Mesenteric fat pad (tissue), 1 donor: ENCODE measurements around the gene KLHL12. TPM values are rescaled to one million over a fixed set of nuclear protein-coding genes. Genes with fewer than 3 reads are reported as not detected.

Experiments used
- DNase-seq: peaks from one replicate; pipeline ENCODE4 v3.0.0-alpha.2; 2020; ENCODE audit warnings: low spot score
- long read RNA-seq: library from polyadenylated mRNA; unstranded; transcript quantifications from one replicate; pipeline ENCODE4 v2.0.0, GENCODE V29; 2020
- total RNA-seq: library from RNA; stranded (reverse); fragmentation: NEBNext Ultra II Directional; extraction: Animal tissue kit (Norgen Biotek cat#: 25700); gene quantifications from one replicate; pipeline ENCODE4 v1.2.1, GENCODE V29; 2021
- donor health status: DM: yes; HTN: yes; CAD: no.

Gene KLHL12
- total RNA-seq = 20.7 TPM
- long read RNA-seq, transcript KLHL12-203 (12 exons, 3,359 nt) = major isoform, 8 of 22 reads
- long read RNA-seq, partial matches to known transcripts = 7 of 22 reads
- long read RNA-seq, other reads (novel, unspliced or antisense) = 7 of 22 reads

- DNase-seq = peak; percentile 98
These were observed at the start of gene KLHL12 for GRCh38 chr1:202926581-202927491. KLHL12 (minus strand) TSS chr1:202927234; CDS start chr1:202925162, 2,072 bp downstream.

GRCh38 chr1:202976633-202977032 is 49.6 kb upstream of the KLHL12 start:
- no peak for DNase-seq

GRCh38 chr1:202974856-202975255 is 47.8 kb upstream of the KLHL12 start:
- DNase-seq = no peak

- DNase-seq = no peak
These were observed 45.0 kb upstream of the KLHL12 start for GRCh38 chr1:202972046-202972445.

- DNase-seq = no peak
These were observed 41.9 kb upstream of the KLHL12 start for GRCh38 chr1:202968895-202969295.

GRCh38 chr1:202968351-202968750 is 41.3 kb upstream of the KLHL12 start:
- no peak for DNase-seq

GRCh38 chr1:202967684-202968281 is 40.7 kb upstream of the KLHL12 start:
- DNase-seq = no peak

- DNase-seq = no peak
These were observed 39.2 kb upstream of the KLHL12 start for GRCh38 chr1:202966006-202966898.

GRCh38 chr1:202965422-202965821 is 38.4 kb upstream of the KLHL12 start:
- DNase-seq = no peak

GRCh38 chr1:202964791-202965410 is 37.9 kb upstream of the KLHL12 start:
- DNase-seq = no peak

- DNase-seq = no peak
These were observed 34.3 kb upstream of the KLHL12 start for GRCh38 chr1:202961220-202961880.

- DNase-seq = no peak
These were observed 32.2 kb upstream of the KLHL12 start for GRCh38 chr1:202959276-202959620.

- no peak for DNase-seq
These were observed 31.7 kb upstream of the KLHL12 start for GRCh38 chr1:202958544-202959275.

GRCh38 chr1:202957733-202958543 is 30.9 kb upstream of the KLHL12 start, which contains the start of gene ADIPOR1:
ADIPOR1 (minus strand) TSS chr1:202958312; CDS start chr1:202951070, 7,242 bp downstream.
- peak; percentile 98 for DNase-seq

- no peak for DNase-seq
These were observed 29.9 kb upstream of the KLHL12 start for GRCh38 chr1:202956969-202957368.

- no peak for DNase-seq
These were observed 27.2 kb upstream of the KLHL12 start for GRCh38 chr1:202954057-202954745.

- DNase-seq = no peak
These were observed 26.4 kb upstream of the KLHL12 start for GRCh38 chr1:202953392-202953791.

- no peak for DNase-seq
These were observed 25.8 kb upstream of the KLHL12 start for GRCh38 chr1:202952818-202953217.
